Ascending aorta (tissue), 2 donors: ENCODE data around the gene NEURL1. TPM values are rescaled to one million over a fixed set of nuclear protein-coding genes. Genes with fewer than 3 reads are reported as not detected.
A peak's percentile ranks its signal among the peaks of the same experiment; 100 is the strongest.

Experiments used
- DNase-seq, 2 donors: peaks; one replicate each; pipeline ENCODE4 v3.0.0-alpha.2; 2019; ENCODE audit warnings: low spot score in 2 of 2
- H3K27ac ChIP-seq, 2 donors: fragments of 200-600 bp; sonication (generic); one replicate each; pipeline ENCODE4 v1.5.1; 2016 to 2017; ENCODE audit warnings: mild to moderate bottlenecking in 1 of 2
- H3K27me3 ChIP-seq: fragments of 200-600 bp; sonication (generic); one replicate; pipeline ENCODE4 v1.5.1; 2017
- H3K36me3 ChIP-seq, 2 donors: fragments of 200-600 bp; sonication (generic); one replicate each; pipeline ENCODE4 v1.5.1; 2016
- H3K4me1 ChIP-seq, 2 donors: fragments of 200-600 bp; sonication (generic); one replicate each; pipeline ENCODE4 v1.5.1; 2016 to 2017; ENCODE audit warnings: mild to moderate bottlenecking in 1 of 2
- H3K4me3 ChIP-seq, 2 donors: fragments of 200-600 bp; sonication (generic); one replicate each; pipeline ENCODE4 v1.5.1; 2016 to 2017; ENCODE audit warnings: mild to moderate bottlenecking in 1 of 2
- H3K9me3 ChIP-seq, 2 donors: fragments of 200-600 bp; sonication (generic); one replicate each; pipeline ENCODE4 v1.5.1; 2016
- intact Hi-C: fragments of 100-400 bp; cut with DNase I; formaldehyde crosslinking; loops from one replicate; pipeline ENCODE4 v1.15.1; 2023
- total RNA-seq: library from RNA; depleted of rRNA; stranded (reverse); fragments of >200 nt; gene quantifications from one replicate; pipeline ENCODE4 v1.1.0, GENCODE V29; 2016
- TF ChIP-seq, protein P1 (sequence below), 3 experiments: fragments of 200-600 bp in 2 of 3; fragments of 450-650 bp in 1 of 3; sonication (generic) in 2 of 3; IDR thresholded peaks; one replicate each; pipeline ENCODE4 v1.5.1; 2016 to 2019; ENCODE audit warnings: antibody characterized with exemption in 3 of 3, mild to moderate bottlenecking in 1 of 3, moderate library complexity in 1 of 3

The NEURL1 gene
- total RNA-seq, 1 donor from 2014 or later, result not detected

DNA sequence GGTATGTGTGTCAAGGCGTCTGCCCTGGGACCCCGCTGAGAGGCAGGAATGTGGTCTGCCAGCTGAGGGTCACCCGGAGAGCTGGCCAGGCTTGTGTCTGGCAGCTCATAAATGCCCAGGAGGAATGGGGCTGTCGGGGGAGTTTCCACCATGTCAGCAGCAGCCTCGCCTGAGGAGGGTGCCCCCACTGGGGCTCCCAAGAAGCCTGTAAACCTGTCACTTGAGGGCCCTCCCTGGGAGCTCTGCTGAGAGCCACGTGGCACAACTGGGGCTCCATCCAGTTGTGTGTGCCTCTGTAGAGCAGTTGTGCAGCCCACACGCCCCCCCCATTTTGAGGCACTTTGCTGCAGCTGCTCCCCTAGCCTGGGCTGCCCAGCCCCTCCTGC is 70.6 kb downstream of the NEURL1 start:
- Histone ChIP-seq H3K9me3 (no peaks in the 10 kb centered on the region), H3K4me1 (no peaks in the 10 kb centered on the region), H3K27ac (no peak overlapping the region), H3K27me3 (no peaks in the 10 kb centered on the region), H3K36me3 (no peaks in the 10 kb centered on the region), H3K4me3 (no peak overlapping the region)
- TF ChIP-seq, protein P1, sequence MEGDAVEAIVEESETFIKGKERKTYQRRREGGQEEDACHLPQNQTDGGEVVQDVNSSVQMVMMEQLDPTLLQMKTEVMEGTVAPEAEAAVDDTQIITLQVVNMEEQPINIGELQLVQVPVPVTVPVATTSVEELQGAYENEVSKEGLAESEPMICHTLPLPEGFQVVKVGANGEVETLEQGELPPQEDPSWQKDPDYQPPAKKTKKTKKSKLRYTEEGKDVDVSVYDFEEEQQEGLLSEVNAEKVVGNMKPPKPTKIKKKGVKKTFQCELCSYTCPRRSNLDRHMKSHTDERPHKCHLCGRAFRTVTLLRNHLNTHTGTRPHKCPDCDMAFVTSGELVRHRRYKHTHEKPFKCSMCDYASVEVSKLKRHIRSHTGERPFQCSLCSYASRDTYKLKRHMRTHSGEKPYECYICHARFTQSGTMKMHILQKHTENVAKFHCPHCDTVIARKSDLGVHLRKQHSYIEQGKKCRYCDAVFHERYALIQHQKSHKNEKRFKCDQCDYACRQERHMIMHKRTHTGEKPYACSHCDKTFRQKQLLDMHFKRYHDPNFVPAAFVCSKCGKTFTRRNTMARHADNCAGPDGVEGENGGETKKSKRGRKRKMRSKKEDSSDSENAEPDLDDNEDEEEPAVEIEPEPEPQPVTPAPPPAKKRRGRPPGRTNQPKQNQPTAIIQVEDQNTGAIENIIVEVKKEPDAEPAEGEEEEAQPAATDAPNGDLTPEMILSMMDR (IDR thresholded peaks at IDR 0.05), result no peak
- intact Hi-C loops, result no loop called here
- DNase-seq, result no peak

DNA sequence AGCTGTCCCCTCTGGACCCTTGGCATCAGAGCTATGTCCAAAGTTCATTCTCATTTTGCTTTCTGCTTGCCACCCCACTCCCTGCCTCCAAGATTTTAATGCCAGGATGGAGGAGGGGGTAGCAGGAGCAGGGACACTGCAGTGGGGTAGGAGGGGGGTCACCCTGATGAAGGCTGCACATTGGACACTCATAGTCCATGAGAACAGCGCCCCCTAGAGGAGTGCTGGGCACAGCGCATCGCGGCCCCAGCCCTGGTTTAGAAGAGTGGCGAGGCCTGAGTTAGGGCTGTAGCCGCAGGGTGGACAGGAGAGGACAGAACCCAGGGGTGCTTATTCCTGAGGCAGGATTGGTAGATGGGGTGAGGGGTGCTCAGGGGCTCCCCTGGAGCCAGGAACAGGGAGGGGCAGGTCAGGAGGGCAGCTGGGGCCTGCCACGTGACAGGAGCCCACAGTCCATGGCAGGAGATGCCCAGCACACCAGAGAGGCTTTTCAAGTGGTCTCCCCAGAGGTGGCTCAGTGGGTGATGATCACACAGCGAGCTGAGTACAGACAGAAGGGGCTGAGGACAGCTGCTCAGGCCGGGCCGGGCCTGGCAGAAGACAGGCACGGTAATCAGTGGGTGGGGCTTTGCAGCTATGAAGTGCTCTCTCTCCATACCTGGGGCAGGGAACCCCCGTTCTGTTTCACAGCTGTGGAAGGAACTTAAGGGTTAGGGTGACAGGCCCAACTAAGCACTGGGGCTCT is 71.4 kb downstream of the NEURL1 start:
- Histone ChIP-seq H3K27me3 (no peaks in the 10 kb centered on the region), H3K36me3 (no peaks in the 10 kb centered on the region), H3K9me3 (no peaks in the 10 kb centered on the region), H3K4me1 (no peaks in the 10 kb centered on the region), H3K27ac (no peak overlapping the region), H3K4me3 (no peak overlapping the region)
- DNase-seq, result no peak
- TF ChIP-seq, protein P1 (IDR thresholded peaks at IDR 0.05), result peak in 2 of 3 experiments; percentile 11 to 30
- intact Hi-C loops, result no loop called here

- H3K4me3 ChIP-seq, result no peak overlapping the region
- intact Hi-C loops, result no loop called here
- TF ChIP-seq, protein P1 (IDR thresholded peaks at IDR 0.05), result no peak
These were observed 73.0 kb downstream of the NEURL1 start for GRCh38 chr10:103566536-103566935.

GRCh38 chr10:103568505-103568904 is 75.0 kb downstream of the NEURL1 start:
- H3K9me3 ChIP-seq, result no peaks in the 10 kb centered on the region
- no peaks in the 10 kb centered on the region for H3K36me3 ChIP-seq
- no peaks in the 10 kb centered on the region for H3K4me1 ChIP-seq
- intact Hi-C loops, result no loop called here
- H3K27me3 ChIP-seq, result no peaks in the 10 kb centered on the region
- H3K27ac ChIP-seq, result no peak overlapping the region
- no peak overlapping the region for H3K4me3 ChIP-seq
- no peak for DNase-seq
- TF ChIP-seq, protein P1 (IDR thresholded peaks at IDR 0.05), result no peak

More at GRCh38 chr10:103566536-103566935, 73.0 kb downstream of the NEURL1 start:
- no peak overlapping the region for H3K27ac ChIP-seq
- H3K4me1 ChIP-seq, result no peaks in the 10 kb centered on the region
- no peaks in the 10 kb centered on the region for H3K9me3 ChIP-seq
- DNase-seq, result no peak
- H3K36me3 ChIP-seq, result no peaks in the 10 kb centered on the region
- H3K27me3 ChIP-seq, result no peaks in the 10 kb centered on the region

DNA sequence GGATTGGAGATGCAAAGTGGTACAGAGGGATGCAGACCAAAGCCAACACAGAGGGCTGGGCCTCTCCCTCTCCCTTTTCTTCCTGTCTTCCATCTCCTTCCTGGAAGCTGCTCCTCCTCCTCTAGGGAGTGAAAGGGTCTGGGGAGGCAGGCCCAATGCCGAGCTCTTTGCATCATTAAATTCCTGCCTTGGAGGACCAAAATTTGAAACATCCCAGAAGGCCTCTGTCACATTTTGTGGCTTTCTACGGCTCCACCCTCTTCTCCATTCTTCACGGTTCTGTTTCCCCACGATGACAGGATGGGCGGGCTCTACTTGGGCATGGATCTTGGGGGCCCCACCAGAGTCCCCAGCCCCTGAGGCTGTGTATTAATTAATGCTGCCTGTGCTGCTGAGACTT is 76.4 kb downstream of the NEURL1 start:
- H3K9me3 ChIP-seq, result no peaks in the 10 kb centered on the region
- no peaks in the 10 kb centered on the region for H3K36me3 ChIP-seq
- intact Hi-C loops, result no loop called here
- no peak for DNase-seq
- no peak overlapping the region for H3K27ac ChIP-seq
- no peaks in the 10 kb centered on the region for H3K4me1 ChIP-seq
- TF ChIP-seq, protein P1 (IDR thresholded peaks at IDR 0.05), result no peak
- no peak overlapping the region for H3K4me3 ChIP-seq
- no peaks in the 10 kb centered on the region for H3K27me3 ChIP-seq
